ENCODE data around the gene TGFBI. TPM values are rescaled to one million over a fixed set of nuclear protein-coding genes. Genes with fewer than 3 reads are reported as not detected.

TGFBI gene
- total RNA-seq, 6 donors from 2014 or later, result 51.0 to 189 (median 126) TPM

DNA sequence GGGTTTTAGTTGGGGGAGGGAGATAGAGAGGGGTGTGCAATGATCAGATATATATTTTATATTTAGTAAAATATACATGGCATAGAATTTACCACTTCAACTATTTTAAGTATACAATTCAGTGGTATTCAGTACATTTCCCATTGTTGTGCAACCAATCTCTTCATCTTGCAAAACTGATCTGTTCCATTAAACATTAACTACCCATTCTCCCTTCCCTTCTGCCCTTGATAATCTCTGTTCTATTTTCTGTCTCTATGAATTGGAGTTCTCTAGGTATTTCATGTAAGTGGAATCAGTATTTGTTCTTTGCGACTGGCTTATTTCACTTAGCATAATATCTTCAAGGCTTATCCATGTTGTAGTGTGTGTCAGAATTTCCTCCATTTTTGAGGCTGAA, 38.6 kb downstream of the TGFBI start:
- TF ChIP-seq, protein P1, sequence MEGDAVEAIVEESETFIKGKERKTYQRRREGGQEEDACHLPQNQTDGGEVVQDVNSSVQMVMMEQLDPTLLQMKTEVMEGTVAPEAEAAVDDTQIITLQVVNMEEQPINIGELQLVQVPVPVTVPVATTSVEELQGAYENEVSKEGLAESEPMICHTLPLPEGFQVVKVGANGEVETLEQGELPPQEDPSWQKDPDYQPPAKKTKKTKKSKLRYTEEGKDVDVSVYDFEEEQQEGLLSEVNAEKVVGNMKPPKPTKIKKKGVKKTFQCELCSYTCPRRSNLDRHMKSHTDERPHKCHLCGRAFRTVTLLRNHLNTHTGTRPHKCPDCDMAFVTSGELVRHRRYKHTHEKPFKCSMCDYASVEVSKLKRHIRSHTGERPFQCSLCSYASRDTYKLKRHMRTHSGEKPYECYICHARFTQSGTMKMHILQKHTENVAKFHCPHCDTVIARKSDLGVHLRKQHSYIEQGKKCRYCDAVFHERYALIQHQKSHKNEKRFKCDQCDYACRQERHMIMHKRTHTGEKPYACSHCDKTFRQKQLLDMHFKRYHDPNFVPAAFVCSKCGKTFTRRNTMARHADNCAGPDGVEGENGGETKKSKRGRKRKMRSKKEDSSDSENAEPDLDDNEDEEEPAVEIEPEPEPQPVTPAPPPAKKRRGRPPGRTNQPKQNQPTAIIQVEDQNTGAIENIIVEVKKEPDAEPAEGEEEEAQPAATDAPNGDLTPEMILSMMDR (IDR thresholded peaks at IDR 0.05), result no peak
- TF ChIP-seq EP300 (IDR thresholded peaks at IDR 0.05) (no peak), POLR2AphosphoS5 (IDR thresholded peaks at IDR 0.05) (no peak), POLR2A (IDR thresholded peaks at IDR 0.05) (no peak)
- Histone ChIP-seq H3K9me3 (no peaks in the 10 kb centered on the region), H3K4me3 (no peak overlapping the region), H3K36me3 (no peaks in the 10 kb centered on the region), H3K4me1 (peaks cover 3 to 9% (median 5%) of the 10 kb centered on the region in 4 donors), H3K27me3 (no peaks in the 10 kb centered on the region), H3K27ac (no peak overlapping the region)
- WGBS, 2 donors, result 81 to 88% methylated on average over 1 of the region's 1 CpG
- ATAC-seq (ENCODE audit: low FRiP score in 2 of 2) (no peak), DNase-seq (no peak)

DNA sequence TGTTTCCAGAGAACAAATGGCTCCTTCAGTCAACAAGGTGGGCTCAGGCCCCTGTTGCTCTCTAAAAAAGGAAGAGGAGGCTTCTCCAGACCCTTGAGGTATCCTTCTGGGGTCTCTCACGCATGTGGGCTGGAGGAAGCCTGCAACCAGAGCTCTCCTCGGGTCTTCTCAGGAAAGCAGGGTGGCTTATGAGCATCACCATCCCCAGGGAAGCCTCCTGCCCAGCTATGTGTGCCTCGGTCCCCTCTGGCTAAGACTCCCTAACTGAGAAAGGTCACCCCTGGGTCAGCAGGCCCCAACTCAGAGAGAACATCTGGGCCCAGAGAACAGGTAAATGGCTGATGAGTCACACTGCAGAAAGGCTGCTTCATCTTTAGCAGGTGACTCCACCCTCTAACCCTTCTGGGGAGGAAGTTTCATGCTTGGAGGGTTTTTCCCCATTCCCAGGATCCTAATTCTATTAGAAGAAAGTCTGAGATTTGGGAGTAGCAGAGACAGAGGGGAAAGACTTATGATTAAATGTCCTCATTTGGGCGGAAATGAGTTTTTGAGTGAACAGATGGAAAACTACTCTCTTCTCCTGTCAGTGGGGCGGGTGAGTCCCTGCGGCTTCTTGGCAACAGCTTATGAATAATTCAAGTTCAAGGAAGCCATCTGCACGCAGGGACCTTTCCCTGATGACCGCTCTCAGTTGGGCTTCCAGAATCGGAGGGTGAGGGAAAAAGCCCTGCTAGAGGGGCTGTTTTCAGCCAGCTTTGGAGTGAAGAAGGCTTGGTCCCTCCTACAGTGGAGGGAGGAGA, 41.9 kb downstream of the TGFBI start:
- ATAC-seq (ENCODE audit: low FRiP score in 2 of 2) (no peak), DNase-seq (no peak)
- Histone ChIP-seq H3K4me1 (peaks cover 3 to 9% (median 5%) of the 10 kb centered on the region in 4 donors), H3K9me3 (no peaks in the 10 kb centered on the region), H3K4me3 (no peak overlapping the region), H3K36me3 (no peaks in the 10 kb centered on the region), H3K27me3 (no peaks in the 10 kb centered on the region), H3K27ac (no peak overlapping the region)
- TF ChIP-seq, protein P1 (IDR thresholded peaks at IDR 0.05), result no peak
- TF ChIP-seq POLR2A (IDR thresholded peaks at IDR 0.05), result no peak
- no peak for TF ChIP-seq POLR2AphosphoS5 (IDR thresholded peaks at IDR 0.05)
- no peak for TF ChIP-seq EP300 (IDR thresholded peaks at IDR 0.05)
- WGBS, 2 donors, result 80 to 84% methylated on average over 7 to 9 of the region's 9 CpGs

DNA sequence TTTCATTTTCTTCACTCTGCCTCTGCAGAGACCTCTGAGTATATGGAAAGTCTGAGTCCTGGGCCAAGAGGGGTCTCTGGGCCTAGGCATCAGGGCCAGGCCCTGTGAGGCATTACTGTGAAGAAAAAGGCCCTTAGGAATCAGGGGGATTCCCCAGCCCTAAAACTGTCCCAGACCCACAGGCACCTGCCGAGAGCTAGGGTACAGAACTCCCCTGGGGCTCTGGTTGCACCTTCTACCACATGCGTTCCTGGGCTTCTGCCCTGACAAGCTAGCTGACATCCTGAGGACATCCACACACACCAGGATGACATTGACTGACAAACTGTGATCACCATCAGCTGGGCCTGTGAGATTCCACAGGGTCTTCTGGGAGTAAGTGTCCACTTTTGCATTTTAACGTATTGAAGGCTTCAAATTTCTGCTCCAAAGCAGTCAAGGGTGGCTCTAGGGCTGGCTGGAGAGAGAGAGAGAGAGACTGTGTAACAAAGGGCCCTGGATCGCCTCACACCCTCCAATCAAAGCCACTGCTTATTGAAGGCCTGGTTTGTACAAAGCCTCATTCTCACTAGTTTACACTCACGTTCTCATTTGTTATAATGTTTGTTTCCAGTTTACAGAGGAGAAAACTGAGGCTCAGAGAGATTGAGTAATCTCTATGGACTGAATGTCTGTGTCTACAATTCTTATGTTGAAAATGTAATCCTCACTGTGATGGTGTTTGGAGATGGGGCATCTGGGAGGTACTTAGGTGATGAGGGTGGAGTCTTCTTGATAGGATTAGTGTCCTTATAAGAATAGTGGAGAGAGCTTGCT, 45.1 kb downstream of the TGFBI start:
- H3K27ac ChIP-seq, result no peak overlapping the region
- H3K9me3 ChIP-seq, result no peaks in the 10 kb centered on the region
- DNase-seq (no peak), ATAC-seq (ENCODE audit: low FRiP score in 2 of 2) (no peak)
- WGBS, 2 donors, result 92 to 96% methylated on average over 3 to 5 of the region's 5 CpGs
- no peak overlapping the region for H3K4me3 ChIP-seq
- no peaks in the 10 kb centered on the region for H3K36me3 ChIP-seq
- H3K27me3 ChIP-seq, result no peaks in the 10 kb centered on the region
- no peaks in the 10 kb centered on the region for H3K4me1 ChIP-seq
- TF ChIP-seq, protein P1 (IDR thresholded peaks at IDR 0.05), result no peak
- no peak for TF ChIP-seq POLR2AphosphoS5 (IDR thresholded peaks at IDR 0.05)
- TF ChIP-seq POLR2A (IDR thresholded peaks at IDR 0.05), result no peak
- no peak for TF ChIP-seq EP300 (IDR thresholded peaks at IDR 0.05)

DNA sequence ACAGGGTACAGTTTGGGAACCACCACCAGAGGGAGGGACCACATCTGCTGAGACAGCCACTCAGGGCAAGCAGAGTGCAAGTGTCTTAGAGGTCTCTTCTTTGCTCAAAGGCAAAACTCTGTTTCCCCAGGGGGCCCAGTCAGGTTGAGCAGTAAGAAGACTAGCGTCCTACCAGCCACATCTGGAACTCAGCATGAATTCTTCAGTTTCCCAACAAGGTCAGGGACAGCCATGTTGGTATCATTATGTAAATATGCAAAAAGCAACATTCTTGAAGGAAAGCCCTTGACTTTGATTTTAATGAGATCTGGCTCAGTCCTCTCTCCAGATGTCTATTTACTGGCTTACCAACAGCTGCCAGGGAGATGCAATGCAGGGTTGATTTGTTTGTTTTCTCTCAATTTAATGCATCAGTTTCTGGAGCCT, 46.7 kb downstream of the TGFBI start:
- ATAC-seq (ENCODE audit: low FRiP score in 2 of 2) (no peak), DNase-seq (no peak)
- Histone ChIP-seq H3K4me3 (no peak overlapping the region), H3K36me3 (no peaks in the 10 kb centered on the region), H3K9me3 (no peaks in the 10 kb centered on the region), H3K4me1 (no peaks in the 10 kb centered on the region), H3K27ac (no peak overlapping the region), H3K27me3 (no peaks in the 10 kb centered on the region)
- no peak for TF ChIP-seq POLR2A (IDR thresholded peaks at IDR 0.05)
- TF ChIP-seq POLR2AphosphoS5 (IDR thresholded peaks at IDR 0.05), result no peak
- 86% methylated on average over 1 of the region's 1 CpG; no CpG with 5 or more reads in 1 of the 2 donors for WGBS, 2 donors

DNA sequence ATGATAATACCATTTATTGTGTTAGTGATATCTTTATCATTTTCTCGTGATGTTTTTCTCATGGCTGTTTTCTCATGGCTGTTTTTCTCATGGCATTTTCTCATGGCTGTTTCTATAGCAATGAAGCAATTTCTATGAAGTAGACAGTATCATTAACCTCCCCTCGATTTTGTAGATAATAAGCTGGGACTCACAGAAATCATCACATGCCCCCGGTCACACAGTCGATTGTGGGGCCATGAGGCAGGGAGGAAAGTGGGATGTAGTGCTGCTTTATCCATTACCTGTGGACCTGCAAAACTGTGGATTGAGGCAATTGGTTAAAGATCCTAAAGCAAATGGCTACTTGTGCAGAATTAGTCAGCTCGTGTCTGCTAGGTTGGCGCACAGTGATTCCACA, 47.3 kb downstream of the TGFBI start:
- ATAC-seq (ENCODE audit: low FRiP score in 2 of 2), result no peak
- no peak overlapping the region for H3K4me3 ChIP-seq
- H3K27ac ChIP-seq, result no peak overlapping the region
- WGBS, 2 donors, result 71 to 78% methylated on average over 6 of the region's 6 CpGs
- no peaks in the 10 kb centered on the region for H3K9me3 ChIP-seq
- H3K27me3 ChIP-seq, result no peaks in the 10 kb centered on the region
- no peak for DNase-seq
- no peaks in the 10 kb centered on the region for H3K4me1 ChIP-seq
- TF ChIP-seq POLR2AphosphoS5 (IDR thresholded peaks at IDR 0.05) (no peak), EP300 (IDR thresholded peaks at IDR 0.05) (no peak), POLR2A (IDR thresholded peaks at IDR 0.05) (no peak)
- TF ChIP-seq, protein P1 (IDR thresholded peaks at IDR 0.05), result no peak
- no peaks in the 10 kb centered on the region for H3K36me3 ChIP-seq

Measured in upper lobe of left lung (tissue), 6 donors.